Gastrocnemius medialis (tissue), 4 donors: Measurements from ENCODE around the gene CYTL1. TPM values are rescaled to one million over a fixed set of nuclear protein-coding genes. Genes with fewer than 3 reads are reported as not detected.
A peak's percentile ranks its signal among the peaks of the same experiment; 100 is the strongest.

ENCODE experiments used
- ATAC-seq, 2 donors: fragments of 150-250 bp; one replicate each; pipeline ENCODE4 v1.9.1; 2016
- DNase-seq, 2 donors: peaks; one replicate each; pipeline ENCODE4 v3.0.0-alpha.2; 2019
- H3K27ac ChIP-seq, 4 donors: fragments of 200-600 bp; sonication (generic); 1 replicate in 1 of 4; 2 replicates in 3 of 4; pipeline ENCODE4 v1.5.1; 2016 to 2018; ENCODE audit warnings: mild to moderate bottlenecking in 2 of 4, moderate library complexity in 1 of 4
- H3K27me3 ChIP-seq, 3 donors: fragments of 200-600 bp; sonication (generic) in 2 of 3; 1 replicate in 1 of 3; 2 replicates in 2 of 3; pipeline versions ENCODE4 v1.5.1 to v1.6.0; 2016 to 2019; ENCODE audit warnings: mild to moderate bottlenecking in 1 of 3, moderate library complexity in 1 of 3
- H3K36me3 ChIP-seq, 2 donors: fragments of 200-600 bp; sonication (generic) in 1 of 2; one replicate each; pipeline ENCODE4 v1.5.1; 2017 to 2018
- H3K4me1 ChIP-seq, 2 donors: fragments of 200-600 bp; sonication (generic) in 1 of 2; one replicate each; pipeline ENCODE4 v1.5.1; 2016 to 2017; ENCODE audit warnings: mild to moderate bottlenecking in 2 of 2
- H3K4me3 ChIP-seq, 4 donors: fragments of 200-600 bp; sonication (generic) in 3 of 4; 1 replicate in 1 of 4; 2 replicates in 3 of 4; pipeline ENCODE4 v1.5.1; 2016 to 2019; ENCODE audit warnings: mild to moderate bottlenecking in 2 of 4
- H3K9me3 ChIP-seq, 3 donors: fragments of 200-600 bp; sonication (generic) in 2 of 3; 1 replicate in 1 of 3; 2 replicates in 2 of 3; pipeline ENCODE4 v1.5.1; 2016 to 2019
- POLR2A ChIP-seq, 2 donors: fragments of 450-650 bp; IDR thresholded peaks; one replicate each; pipeline ENCODE4 v1.6.1; 2017; ENCODE audit warnings: antibody characterized with exemption in 2 of 2, mild to moderate bottlenecking in 2 of 2, moderate library complexity in 2 of 2
- in situ Hi-C, 4 donors: fragments of 200-750 bp; cut with MboI; loops; one replicate each; pipeline versions ENCODE4 v1.15.0 to v1.8.0; 2017; ENCODE audit warnings: low sequenced_read_pairs in 4 of 4
- intact Hi-C: fragments of 100-400 bp; cut with DNase I; formaldehyde crosslinking; loops from one replicate; pipeline ENCODE4 v1.15.1; 2023; ENCODE audit warnings: low total_unique reads
- total RNA-seq, 4 donors: library from RNA; depleted of rRNA; stranded (reverse); fragments of >200 nt; gene quantifications; one replicate each; pipeline versions ENCODE4 v1.1.0 to v1.2.3, GENCODE V29; 2016
- TF ChIP-seq, protein P1 (sequence below), 5 experiments: fragments of 450-650 bp in 3 of 5; fragments of 200-600 bp in 2 of 5; sonication (generic) in 2 of 5; IDR thresholded peaks in 4 of 5; conservative IDR thresholded peaks in 1 of 5; 1 replicate in 4 of 5; 2 replicates in 1 of 5; pipeline ENCODE4 v1.5.1; 2016 to 2019; ENCODE audit warnings: antibody characterized with exemption in 5 of 5, mild to moderate bottlenecking in 3 of 5, moderate library complexity in 3 of 5

CYTL1 gene
- total RNA-seq, 4 donors from 2014 or later, result not detected

DNA sequence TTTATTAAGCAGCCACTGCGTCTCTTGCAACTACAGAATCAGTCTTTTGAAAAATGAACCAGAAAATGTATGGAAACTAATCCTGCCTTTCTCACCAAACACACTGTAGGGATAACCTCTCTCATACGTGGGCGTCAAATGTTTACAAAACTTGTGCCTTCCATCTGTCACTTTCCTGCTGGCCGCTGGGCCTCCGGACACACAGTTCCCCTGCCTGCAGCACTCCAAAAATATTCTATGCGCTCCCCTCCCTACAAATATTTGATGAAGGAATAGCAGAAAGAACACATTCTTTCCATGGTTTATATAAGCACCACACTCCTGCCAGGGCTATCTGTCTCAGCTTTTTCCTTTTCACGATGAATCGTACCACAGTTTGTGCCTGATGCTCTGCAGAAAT lies 14.9 kb upstream of the CYTL1 start:
- H3K27ac ChIP-seq, result peak overlapping the region in 1 of 4 donors; percentile 57
- ATAC-seq, result no peak
- H3K4me1 ChIP-seq, result peaks cover 0 to 15% of the 10 kb centered on the region in 2 donors
- intact Hi-C loops, result no loop called here
- no peaks in the 10 kb centered on the region for H3K27me3 ChIP-seq
- in situ Hi-C loops, result loop anchor here in 1 of 4 donors (25.0 kb wide), 1 partner anchor 778 kb away; no protein-coding TSS in a partner anchor
- H3K36me3 ChIP-seq, result no peaks in the 10 kb centered on the region
- no peak for DNase-seq
- H3K9me3 ChIP-seq, result no peaks in the 10 kb centered on the region
- TF ChIP-seq, protein P1, sequence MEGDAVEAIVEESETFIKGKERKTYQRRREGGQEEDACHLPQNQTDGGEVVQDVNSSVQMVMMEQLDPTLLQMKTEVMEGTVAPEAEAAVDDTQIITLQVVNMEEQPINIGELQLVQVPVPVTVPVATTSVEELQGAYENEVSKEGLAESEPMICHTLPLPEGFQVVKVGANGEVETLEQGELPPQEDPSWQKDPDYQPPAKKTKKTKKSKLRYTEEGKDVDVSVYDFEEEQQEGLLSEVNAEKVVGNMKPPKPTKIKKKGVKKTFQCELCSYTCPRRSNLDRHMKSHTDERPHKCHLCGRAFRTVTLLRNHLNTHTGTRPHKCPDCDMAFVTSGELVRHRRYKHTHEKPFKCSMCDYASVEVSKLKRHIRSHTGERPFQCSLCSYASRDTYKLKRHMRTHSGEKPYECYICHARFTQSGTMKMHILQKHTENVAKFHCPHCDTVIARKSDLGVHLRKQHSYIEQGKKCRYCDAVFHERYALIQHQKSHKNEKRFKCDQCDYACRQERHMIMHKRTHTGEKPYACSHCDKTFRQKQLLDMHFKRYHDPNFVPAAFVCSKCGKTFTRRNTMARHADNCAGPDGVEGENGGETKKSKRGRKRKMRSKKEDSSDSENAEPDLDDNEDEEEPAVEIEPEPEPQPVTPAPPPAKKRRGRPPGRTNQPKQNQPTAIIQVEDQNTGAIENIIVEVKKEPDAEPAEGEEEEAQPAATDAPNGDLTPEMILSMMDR (IDR thresholded peaks at IDR 0.05 in 4 of 5, conservative IDR thresholded peaks at IDR 0.05 in 1 of 5), result no peak
- TF ChIP-seq POLR2A (IDR thresholded peaks at IDR 0.05), result no peak
- H3K4me3 ChIP-seq, result no peak overlapping the region

- Histone ChIP-seq H3K9me3 (no peaks in the 10 kb centered on the region), H3K4me3 (no peak overlapping the region), H3K27me3 (no peaks in the 10 kb centered on the region), H3K36me3 (no peaks in the 10 kb centered on the region), H3K4me1 (peaks cover 0 to 15% of the 10 kb centered on the region in 2 donors), H3K27ac (peak overlapping the region in 2 of 4 donors; percentile 42 to 57)
- in situ Hi-C loops (loop anchor here in 1 of 4 donors (25.0 kb wide), 1 partner anchor 779 kb away; no protein-coding TSS in a partner anchor), intact Hi-C loops (no loop called here)
- no peak for DNase-seq
- peak in 1 of 2 donors; percentile 72 for ATAC-seq
- no peak for TF ChIP-seq POLR2A (IDR thresholded peaks at IDR 0.05)
- TF ChIP-seq, protein P1 (IDR thresholded peaks at IDR 0.05 in 4 of 5, conservative IDR thresholded peaks at IDR 0.05 in 1 of 5), result no peak
Measured at GRCh38 chr4:5033281-5033841, 14.1 kb upstream of the CYTL1 start.

DNA sequence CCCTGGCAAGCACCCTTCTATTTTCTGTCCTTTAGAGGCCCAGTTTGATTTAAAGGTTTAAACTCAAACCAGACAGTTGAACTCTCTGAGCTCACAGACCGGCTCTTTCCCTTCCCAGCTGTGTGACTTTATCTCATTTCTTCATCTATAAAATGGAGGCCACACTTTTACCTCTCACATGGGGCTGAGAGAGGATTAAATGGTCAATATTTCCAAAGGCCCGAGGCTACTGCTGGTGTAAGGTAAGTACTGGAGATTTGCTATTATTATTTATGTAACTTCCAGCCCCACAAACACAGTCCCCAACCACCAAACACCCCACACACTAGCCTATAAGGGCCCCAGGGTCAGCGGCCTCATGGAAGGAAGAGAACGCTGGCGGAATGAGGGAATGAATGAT lies 13.6 kb upstream of the CYTL1 start:
- peak overlapping the region in 2 of 4 donors; percentile 33 to 51 for H3K27ac ChIP-seq
- intact Hi-C loops, result no loop called here
- in situ Hi-C loops, result loop anchor here in 1 of 4 donors (25.0 kb wide), 1 partner anchor 779 kb away; no protein-coding TSS in a partner anchor

GRCh38 chr4:5030927-5031326 lies 11.7 kb upstream of the CYTL1 start:
- DNase-seq (no peak), ATAC-seq (no peak)
- TF ChIP-seq POLR2A (IDR thresholded peaks at IDR 0.05), result no peak
- TF ChIP-seq, protein P1 (IDR thresholded peaks at IDR 0.05 in 4 of 5, conservative IDR thresholded peaks at IDR 0.05 in 1 of 5), result no peak
- H3K4me3 ChIP-seq, result no peak overlapping the region
- H3K9me3 ChIP-seq, result no peaks in the 10 kb centered on the region
- intact Hi-C loops (no loop called here), in situ Hi-C loops (loop anchor here in 1 of 4 donors (25.0 kb wide), 1 partner anchor 781 kb away; no protein-coding TSS in a partner anchor)
- H3K4me1 ChIP-seq, result peaks cover 0 to 15% of the 10 kb centered on the region in 2 donors
- no peaks in the 10 kb centered on the region for H3K27me3 ChIP-seq
- no peak overlapping the region for H3K27ac ChIP-seq
- H3K36me3 ChIP-seq, result no peaks in the 10 kb centered on the region

More for the DNA sequence above, 13.6 kb upstream of the CYTL1 start:
- Histone ChIP-seq H3K4me3 (no peak overlapping the region), H3K9me3 (no peaks in the 10 kb centered on the region), H3K36me3 (no peaks in the 10 kb centered on the region), H3K27me3 (no peaks in the 10 kb centered on the region), H3K4me1 (peaks cover 0 to 15% of the 10 kb centered on the region in 2 donors)
- no peak for DNase-seq
- no peak for TF ChIP-seq POLR2A (IDR thresholded peaks at IDR 0.05)
- TF ChIP-seq, protein P1 (IDR thresholded peaks at IDR 0.05 in 4 of 5, conservative IDR thresholded peaks at IDR 0.05 in 1 of 5), result no peak
- no peak for ATAC-seq
